MM.1S (cell line): ENCODE data around the gene DOK1.
"Not testable (repeated sequence)": the region's sequence is repeated elsewhere in the genome, so short reads cannot be mapped to it uniquely, and the experiment has no call there.

Source experiments
- DNase-seq: peaks from one replicate; pipeline ENCODE4 v3.0.0-alpha.2; 2015
- H2AFZ ChIP-seq: fragments of 300-600 bp; sonication (generic); 2 replicates; pipeline ENCODE4 v1.6.0; 2016; ENCODE audit warnings: antibody characterized with exemption, low read length
- H3F3A ChIP-seq: fragments of 300-600 bp; sonication (generic); 2 replicates; pipeline ENCODE4 v1.6.1; 2016; ENCODE audit warnings: mild to moderate bottlenecking, antibody characterized with exemption, low read length, moderate library complexity, mixed read lengths; ENCODE audit not compliant: insufficient read depth
- H3K27ac ChIP-seq: fragments of 300-600 bp; sonication (generic); 2 replicates; pipeline ENCODE4 v1.5.1; 2016; ENCODE audit warnings: mild to moderate bottlenecking, low read length
- H3K27me3 ChIP-seq: fragments of 300-600 bp; sonication (generic); replicated peaks from 2 replicates; pipeline ENCODE4 v1.6.0; 2016; ENCODE audit warnings: low read length; ENCODE audit not compliant: insufficient read depth
- H3K36me3 ChIP-seq: fragments of 300-600 bp; sonication (generic); replicated peaks from 2 replicates; pipeline ENCODE4 v1.6.1; 2016; ENCODE audit warnings: mild to moderate bottlenecking, low read length, mixed read lengths; ENCODE audit not compliant: insufficient read depth
- H3K4me1 ChIP-seq: fragments of 300-600 bp; sonication (generic); 2 replicates; pipeline ENCODE4 v1.6.1; 2016; ENCODE audit warnings: low read length, mixed read lengths
- H3K4me2 ChIP-seq: fragments of 300-600 bp; sonication (generic); 2 replicates; pipeline ENCODE4 v1.6.0; 2016; ENCODE audit warnings: low read depth, low read length
- H3K4me3 ChIP-seq: fragments of 300-600 bp; sonication (generic); 2 replicates; pipeline ENCODE4 v1.5.1; 2016; ENCODE audit warnings: low read length, mixed read lengths
- H3K79me2 ChIP-seq: fragments of 300-600 bp; sonication (generic); 2 replicates; pipeline ENCODE4 v1.6.1; 2016; ENCODE audit warnings: mixed run types, low read length, mixed read lengths
- H3K9ac ChIP-seq: fragments of 300-600 bp; sonication (generic); 2 replicates; pipeline ENCODE4 v1.6.1; 2016; ENCODE audit warnings: low read length, mixed read lengths
- H3K9me2 ChIP-seq: fragments of 300-600 bp; sonication (generic); replicated peaks from 2 replicates; pipeline ENCODE4 v1.6.1; 2016; ENCODE audit warnings: mild to moderate bottlenecking, low read length, mixed read lengths; ENCODE audit not compliant: insufficient read depth
- H3K9me3 ChIP-seq: fragments of 300-600 bp; sonication (generic); replicated peaks from 2 replicates; pipeline ENCODE4 v1.6.1; 2016; ENCODE audit warnings: mild to moderate bottlenecking, low read length, mixed read lengths; ENCODE audit not compliant: insufficient read depth
- H4K20me1 ChIP-seq: fragments of 300-600 bp; sonication (generic); 2 replicates; pipeline ENCODE4 v1.6.1; 2016; ENCODE audit warnings: mild to moderate bottlenecking, low read length, moderate library complexity, mixed read lengths; ENCODE audit not compliant: insufficient read depth
- EZH2 ChIP-seq: fragments of 300-600 bp; sonication (generic); optimal IDR thresholded peaks from 2 replicates; pipeline ENCODE3; 2017; ENCODE audit warnings: low read depth, mild to moderate bottlenecking, antibody characterized with exemption, low read length, mixed read lengths
- EZH2phosphoT487 ChIP-seq: fragments of 300-600 bp; sonication (generic); IDR thresholded peaks from 2 replicates; pipeline ENCODE4 v1.6.1; 2018; ENCODE audit warnings: antibody characterized with exemption, low read length
- TF ChIP-seq, protein P1 (sequence below): fragments of 300-600 bp; sonication (generic); IDR thresholded peaks from 2 replicates; pipeline ENCODE4 v1.5.1; 2016; ENCODE audit warnings: antibody characterized with exemption, low read length, mixed read lengths

DOK1 gene

DNA sequence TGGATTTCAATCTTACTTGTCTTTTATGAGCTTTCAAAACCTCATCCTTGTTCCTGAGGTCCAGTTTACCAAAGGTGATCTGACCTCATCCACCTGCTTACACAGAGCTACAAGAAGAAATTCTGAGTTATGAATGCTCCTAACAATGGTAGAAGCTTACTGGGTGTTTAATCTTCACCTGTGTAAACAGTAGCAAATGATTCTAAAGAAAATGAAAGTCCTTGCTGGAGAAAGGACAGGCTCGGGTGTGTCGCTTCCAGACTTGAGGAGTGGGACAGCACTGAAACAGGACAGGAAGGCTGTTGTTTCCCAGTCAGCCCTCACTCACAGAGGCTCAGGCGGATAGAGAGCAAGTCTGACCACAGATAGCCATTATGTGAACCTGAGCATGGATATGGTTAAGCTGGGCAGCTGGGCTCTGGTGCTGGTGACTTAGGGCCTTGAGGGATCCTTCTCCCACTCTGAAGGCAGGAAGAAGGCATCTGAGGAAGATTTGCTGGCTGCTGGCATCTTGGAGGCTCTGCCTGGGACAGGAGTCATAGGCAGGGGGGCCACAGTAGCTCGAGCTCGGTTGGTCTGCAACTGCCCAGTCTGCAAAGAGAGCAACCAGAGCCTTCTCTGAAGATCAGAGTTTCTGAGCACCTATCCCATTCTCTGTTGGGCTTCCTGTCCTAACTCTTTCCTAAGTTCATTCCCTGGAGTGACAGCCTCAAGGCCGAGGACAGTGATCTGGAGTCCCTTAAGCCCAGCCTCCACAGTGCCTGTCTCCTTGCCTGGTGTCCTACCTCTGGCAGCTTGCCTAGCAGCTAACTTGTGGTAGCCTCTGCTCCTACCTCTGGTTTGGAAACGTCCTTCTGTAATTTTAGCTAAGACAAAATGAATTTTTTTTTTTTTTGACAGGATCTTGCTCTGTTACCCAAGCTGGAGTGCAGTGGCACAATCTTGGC is 4.0 kb downstream of the DOK1 start:
- H3K27me3 ChIP-seq: no peaks in the 10 kb centered on the region; the same call in 1 of the 2 replicates
- H3K9me3 ChIP-seq: no peaks in the 10 kb centered on the region
- no peak for DNase-seq
- H3K9ac ChIP-seq: no peak overlapping the region
- H3K4me2 ChIP-seq: no peak overlapping the region
- no peaks in the 10 kb centered on the region for H3F3A ChIP-seq
- no peak overlapping the region for H3K27ac ChIP-seq
- H3K36me3 ChIP-seq: 0 out of 2 replicates have a peak, but pooled peaks cover 2% of the 10 kb centered on the region
- no peaks in the 10 kb centered on the region for H4K20me1 ChIP-seq
- TF ChIP-seq, protein P1, sequence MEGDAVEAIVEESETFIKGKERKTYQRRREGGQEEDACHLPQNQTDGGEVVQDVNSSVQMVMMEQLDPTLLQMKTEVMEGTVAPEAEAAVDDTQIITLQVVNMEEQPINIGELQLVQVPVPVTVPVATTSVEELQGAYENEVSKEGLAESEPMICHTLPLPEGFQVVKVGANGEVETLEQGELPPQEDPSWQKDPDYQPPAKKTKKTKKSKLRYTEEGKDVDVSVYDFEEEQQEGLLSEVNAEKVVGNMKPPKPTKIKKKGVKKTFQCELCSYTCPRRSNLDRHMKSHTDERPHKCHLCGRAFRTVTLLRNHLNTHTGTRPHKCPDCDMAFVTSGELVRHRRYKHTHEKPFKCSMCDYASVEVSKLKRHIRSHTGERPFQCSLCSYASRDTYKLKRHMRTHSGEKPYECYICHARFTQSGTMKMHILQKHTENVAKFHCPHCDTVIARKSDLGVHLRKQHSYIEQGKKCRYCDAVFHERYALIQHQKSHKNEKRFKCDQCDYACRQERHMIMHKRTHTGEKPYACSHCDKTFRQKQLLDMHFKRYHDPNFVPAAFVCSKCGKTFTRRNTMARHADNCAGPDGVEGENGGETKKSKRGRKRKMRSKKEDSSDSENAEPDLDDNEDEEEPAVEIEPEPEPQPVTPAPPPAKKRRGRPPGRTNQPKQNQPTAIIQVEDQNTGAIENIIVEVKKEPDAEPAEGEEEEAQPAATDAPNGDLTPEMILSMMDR: no peak
- no peak for TF ChIP-seq EZH2phosphoT487
- no peak for TF ChIP-seq EZH2
- no peak overlapping the region for H3K4me3 ChIP-seq
- H3K79me2 ChIP-seq: peaks cover 9% of the 10 kb centered on the region; the same call in 1 of the 2 replicates
- H2AFZ ChIP-seq: no peak overlapping the region
- H3K4me1 ChIP-seq: peaks cover 2% of the 10 kb centered on the region; the same call in 1 of the 2 replicates
- H3K9me2 ChIP-seq: no peaks in the 10 kb centered on the region

DNA sequence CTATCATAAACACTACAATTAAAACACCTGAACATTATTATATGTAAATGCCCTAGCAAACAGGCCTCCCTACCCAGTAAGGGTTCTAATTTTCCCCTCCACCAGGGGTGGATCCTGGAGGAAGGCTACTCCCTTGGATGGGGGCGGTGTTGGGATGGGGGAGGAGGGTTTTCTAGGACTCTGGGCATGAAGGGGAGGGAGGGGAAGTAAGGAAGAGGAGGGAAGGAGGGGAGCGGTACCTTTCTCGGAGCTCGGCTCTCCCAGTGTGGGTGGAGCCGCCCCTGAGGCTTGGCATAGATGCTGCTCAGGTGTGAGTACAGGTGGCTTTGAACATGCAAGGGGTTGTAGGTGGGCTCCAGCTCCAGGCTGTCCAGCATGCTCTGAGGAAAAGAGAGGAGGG is 5.4 kb downstream of the DOK1 start:
- no peaks in the 10 kb centered on the region for H3K9me2 ChIP-seq
- no peaks in the 10 kb centered on the region for H3F3A ChIP-seq
- H3K27ac ChIP-seq: no peak overlapping the region
- 0 out of 2 replicates have a peak, but pooled peaks cover 2% of the 10 kb centered on the region for H3K36me3 ChIP-seq
- no peak overlapping the region for H2AFZ ChIP-seq
- H3K4me3 ChIP-seq: no peak overlapping the region
- H3K9me3 ChIP-seq: no peaks in the 10 kb centered on the region
- H4K20me1 ChIP-seq: no peaks in the 10 kb centered on the region
- H3K79me2 ChIP-seq: peaks cover 7% of the 10 kb centered on the region; the same call in 1 of the 2 replicates
- H3K9ac ChIP-seq: no peak overlapping the region
- no peak overlapping the region for H3K4me2 ChIP-seq
- TF ChIP-seq EZH2phosphoT487 (no peak), EZH2 (no peak)
- TF ChIP-seq, protein P1: no peak
- no peak for DNase-seq
- H3K4me1 ChIP-seq: no peaks in the 10 kb centered on the region
- H3K27me3 ChIP-seq: no peaks in the 10 kb centered on the region; the same call in 1 of the 2 replicates

DNA sequence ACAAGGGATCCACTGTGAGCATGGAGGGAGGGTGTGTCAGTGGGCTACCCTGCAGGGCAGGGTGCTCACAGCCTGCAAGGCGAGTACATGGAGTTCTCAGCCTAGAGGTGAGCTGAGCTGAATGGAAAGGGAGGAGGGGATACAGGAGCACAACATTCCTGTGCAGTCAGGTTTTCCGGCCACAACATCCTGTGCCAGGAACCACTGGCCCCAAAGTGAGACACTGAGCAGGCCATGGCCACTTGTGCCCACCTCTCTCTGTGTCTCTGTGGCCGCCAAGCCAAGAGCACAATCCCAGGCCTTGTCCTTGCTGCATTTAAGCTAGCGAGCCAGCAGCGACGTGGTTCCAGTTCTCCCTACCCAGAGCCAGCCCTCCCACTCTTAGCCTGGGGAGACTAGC is 6.1 kb downstream of the DOK1 start:
- H3F3A ChIP-seq: no peaks in the 10 kb centered on the region
- no peaks in the 10 kb centered on the region; the same call in 1 of the 2 replicates for H3K79me2 ChIP-seq
- 0 out of 2 replicates have a peak, but pooled peaks cover 2% of the 10 kb centered on the region for H3K36me3 ChIP-seq
- no peak overlapping the region for H3K27ac ChIP-seq
- H4K20me1 ChIP-seq: no peaks in the 10 kb centered on the region
- no peaks in the 10 kb centered on the region for H3K4me1 ChIP-seq
- H3K9me2 ChIP-seq: no peaks in the 10 kb centered on the region
- no peak overlapping the region for H3K4me2 ChIP-seq
- H3K27me3 ChIP-seq: no peaks in the 10 kb centered on the region; the same call in 1 of the 2 replicates
- TF ChIP-seq, protein P1: no peak
- no peak for TF ChIP-seq EZH2
- no peak for TF ChIP-seq EZH2phosphoT487
- no peak for DNase-seq
- H3K9ac ChIP-seq: no peak overlapping the region
- no peak overlapping the region for H2AFZ ChIP-seq
- no peaks in the 10 kb centered on the region for H3K9me3 ChIP-seq
- H3K4me3 ChIP-seq: no peak overlapping the region

DNA sequence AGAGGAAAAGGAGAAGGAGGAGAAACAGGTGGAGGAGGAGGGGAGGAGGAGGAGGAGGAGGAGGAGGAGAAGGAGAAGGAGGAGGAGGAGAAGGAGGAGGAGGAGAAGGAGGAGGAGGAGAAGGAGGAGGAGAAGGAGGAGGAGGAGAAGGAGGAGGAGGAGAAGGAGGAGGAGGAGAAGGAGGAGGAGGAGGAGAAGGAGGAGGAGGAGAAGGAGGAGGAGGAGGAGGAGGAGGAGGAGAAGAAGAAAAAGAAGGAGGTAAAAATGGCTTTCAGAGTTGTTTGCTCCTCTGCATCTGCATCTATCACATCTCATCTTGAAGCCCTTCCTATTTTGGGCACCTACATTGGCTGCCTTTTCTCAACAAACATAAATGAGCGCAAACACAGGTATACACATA is 6.5 kb downstream of the DOK1 start:
- not testable (repeated sequence) for H3K27ac ChIP-seq, H3K4me3 ChIP-seq, H3K9me3 ChIP-seq, H3K4me1 ChIP-seq, H3K36me3 ChIP-seq, H3K9ac ChIP-seq, H2AFZ ChIP-seq, DNase-seq, H3K27me3 ChIP-seq, H3K4me2 ChIP-seq, H3F3A ChIP-seq, H4K20me1 ChIP-seq, H3K79me2 ChIP-seq, H3K9me2 ChIP-seq
